Liver (tissue), 3 donors: ENCODE results near the gene SSR3.

Experiments used
- EGR1 ChIP-seq, 2 donors: IDR thresholded peaks; 2 replicates each; pipeline ENCODE4 v1.6.1; 2016 to 2018; ENCODE audit warnings: antibody characterized with exemption in 2 of 2, low read depth in 2 of 2
- FOXA1 ChIP-seq: IDR thresholded peaks from 2 replicates; pipeline ENCODE4 v1.6.1; 2016; ENCODE audit warnings: antibody characterized with exemption
- HNF4A ChIP-seq, 2 donors: conservative IDR thresholded peaks; 2 replicates each; pipeline ENCODE4 v1.6.1; 2016; ENCODE audit warnings: antibody characterized with exemption in 2 of 2, mild to moderate bottlenecking in 2 of 2
- JUND ChIP-seq, 2 donors: IDR thresholded peaks; 2 replicates each; pipeline ENCODE4 v1.6.1; 2016; ENCODE audit warnings: antibody characterized with exemption in 2 of 2
- RAD21 ChIP-seq, 2 donors: IDR thresholded peaks; 2 replicates each; pipeline ENCODE4 v1.6.1; 2016; ENCODE audit warnings: antibody characterized with exemption in 2 of 2, mild to moderate bottlenecking in 2 of 2
- YY1 ChIP-seq: IDR thresholded peaks from 2 replicates; pipeline ENCODE4 v1.6.1; 2016; ENCODE audit warnings: antibody characterized with exemption, mild to moderate bottlenecking
- TF ChIP-seq, protein P1 (sequence below): fragments of 150-350 bp; IDR thresholded peaks from 2 replicates; pipeline ENCODE4 v1.5.1; 2017; ENCODE audit warnings: improper control_type of control experiment, low read depth, low read length; ENCODE audit not compliant: missing input control
- TF ChIP-seq, protein P2 (sequence below): IDR thresholded peaks from 2 replicates; pipeline ENCODE4 v1.6.1; 2016; ENCODE audit warnings: antibody characterized with exemption
- TF ChIP-seq, protein P3 (sequence below): IDR thresholded peaks from 2 replicates; pipeline ENCODE4 v1.6.1; 2016; ENCODE audit warnings: antibody characterized with exemption
- TF ChIP-seq, protein P4 (sequence below): IDR thresholded peaks from 2 replicates; pipeline ENCODE4 v1.6.1; 2016; ENCODE audit warnings: antibody characterized with exemption
- donor health status: healthy.
- donor health status: healthy.

DNA sequence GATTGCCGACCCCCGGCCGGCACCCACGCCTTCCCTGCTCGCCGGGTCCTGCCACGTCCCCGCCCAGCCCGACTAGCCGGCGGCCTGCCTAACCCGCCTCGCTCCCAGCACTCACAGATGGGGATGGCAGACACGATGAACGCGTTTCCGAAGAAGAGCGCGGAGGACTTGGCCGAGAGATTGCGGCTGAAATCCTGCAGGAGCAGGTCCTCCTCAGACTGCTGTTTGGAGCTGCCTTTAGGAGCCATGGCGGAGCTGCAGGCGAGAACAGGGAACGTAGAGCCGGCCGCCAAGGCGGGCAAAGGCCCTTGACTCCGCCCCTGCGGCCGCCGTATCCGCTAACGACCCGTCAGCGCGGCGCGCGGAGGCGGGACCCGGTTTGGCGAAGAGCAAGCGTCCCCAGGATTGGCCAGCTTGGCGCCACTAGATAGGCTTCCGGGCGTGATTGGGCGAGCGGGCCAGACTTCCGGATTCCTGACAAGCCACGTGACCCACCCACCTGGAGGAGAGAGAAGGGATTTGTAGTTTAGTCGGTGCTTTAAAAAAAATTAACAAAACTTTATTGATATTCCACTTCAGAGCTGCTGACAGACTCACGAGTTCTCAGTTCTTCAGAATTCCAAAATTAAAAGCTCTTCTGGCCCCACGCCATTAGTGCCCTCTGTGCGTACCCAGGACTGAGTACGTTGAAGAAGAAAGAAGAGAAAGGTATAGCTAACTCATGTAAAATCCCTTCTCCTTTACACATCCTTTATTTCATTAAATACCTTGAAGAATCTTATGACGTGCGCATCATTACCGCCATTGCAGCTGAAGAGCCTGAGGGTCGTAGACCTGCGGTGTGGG lies at the start of gene SSR3:
- TF ChIP-seq YY1 (peak; percentile 97), JUND (IDR thresholded peaks at IDR 0.05) (peak; percentile 60 to 66), HNF4A (conservative IDR thresholded peaks at IDR 0.05) (peak; percentile 16 to 29), RAD21 (IDR thresholded peaks at IDR 0.05) (peak; percentile 60), FOXA1 (peak; percentile 73), EGR1 (IDR thresholded peaks at IDR 0.05; ENCODE audit: low read depth in 2 of 2) (peak; percentile 72 to 95)
- TF ChIP-seq, protein P1, sequence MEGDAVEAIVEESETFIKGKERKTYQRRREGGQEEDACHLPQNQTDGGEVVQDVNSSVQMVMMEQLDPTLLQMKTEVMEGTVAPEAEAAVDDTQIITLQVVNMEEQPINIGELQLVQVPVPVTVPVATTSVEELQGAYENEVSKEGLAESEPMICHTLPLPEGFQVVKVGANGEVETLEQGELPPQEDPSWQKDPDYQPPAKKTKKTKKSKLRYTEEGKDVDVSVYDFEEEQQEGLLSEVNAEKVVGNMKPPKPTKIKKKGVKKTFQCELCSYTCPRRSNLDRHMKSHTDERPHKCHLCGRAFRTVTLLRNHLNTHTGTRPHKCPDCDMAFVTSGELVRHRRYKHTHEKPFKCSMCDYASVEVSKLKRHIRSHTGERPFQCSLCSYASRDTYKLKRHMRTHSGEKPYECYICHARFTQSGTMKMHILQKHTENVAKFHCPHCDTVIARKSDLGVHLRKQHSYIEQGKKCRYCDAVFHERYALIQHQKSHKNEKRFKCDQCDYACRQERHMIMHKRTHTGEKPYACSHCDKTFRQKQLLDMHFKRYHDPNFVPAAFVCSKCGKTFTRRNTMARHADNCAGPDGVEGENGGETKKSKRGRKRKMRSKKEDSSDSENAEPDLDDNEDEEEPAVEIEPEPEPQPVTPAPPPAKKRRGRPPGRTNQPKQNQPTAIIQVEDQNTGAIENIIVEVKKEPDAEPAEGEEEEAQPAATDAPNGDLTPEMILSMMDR, result peak; percentile 59
- TF ChIP-seq, protein P2, sequence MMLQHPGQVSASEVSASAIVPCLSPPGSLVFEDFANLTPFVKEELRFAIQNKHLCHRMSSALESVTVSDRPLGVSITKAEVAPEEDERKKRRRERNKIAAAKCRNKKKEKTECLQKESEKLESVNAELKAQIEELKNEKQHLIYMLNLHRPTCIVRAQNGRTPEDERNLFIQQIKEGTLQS, result no peak
- TF ChIP-seq, protein P3, sequence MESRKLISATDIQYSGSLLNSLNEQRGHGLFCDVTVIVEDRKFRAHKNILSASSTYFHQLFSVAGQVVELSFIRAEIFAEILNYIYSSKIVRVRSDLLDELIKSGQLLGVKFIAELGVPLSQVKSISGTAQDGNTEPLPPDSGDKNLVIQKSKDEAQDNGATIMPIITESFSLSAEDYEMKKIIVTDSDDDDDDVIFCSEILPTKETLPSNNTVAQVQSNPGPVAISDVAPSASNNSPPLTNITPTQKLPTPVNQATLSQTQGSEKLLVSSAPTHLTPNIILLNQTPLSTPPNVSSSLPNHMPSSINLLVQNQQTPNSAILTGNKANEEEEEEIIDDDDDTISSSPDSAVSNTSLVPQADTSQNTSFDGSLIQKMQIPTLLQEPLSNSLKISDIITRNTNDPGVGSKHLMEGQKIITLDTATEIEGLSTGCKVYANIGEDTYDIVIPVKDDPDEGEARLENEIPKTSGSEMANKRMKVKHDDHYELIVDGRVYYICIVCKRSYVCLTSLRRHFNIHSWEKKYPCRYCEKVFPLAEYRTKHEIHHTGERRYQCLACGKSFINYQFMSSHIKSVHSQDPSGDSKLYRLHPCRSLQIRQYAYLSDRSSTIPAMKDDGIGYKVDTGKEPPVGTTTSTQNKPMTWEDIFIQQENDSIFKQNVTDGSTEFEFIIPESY, result peak; percentile 75
- TF ChIP-seq, protein P4, sequence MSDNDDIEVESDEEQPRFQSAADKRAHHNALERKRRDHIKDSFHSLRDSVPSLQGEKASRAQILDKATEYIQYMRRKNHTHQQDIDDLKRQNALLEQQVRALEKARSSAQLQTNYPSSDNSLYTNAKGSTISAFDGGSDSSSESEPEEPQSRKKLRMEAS, result peak; percentile 54
